ENCODE measurements around the gene LPIN2. TPM values are rescaled to one million over a fixed set of nuclear protein-coding genes. Genes with fewer than 3 reads are reported as not detected.

Gene LPIN2
- total RNA-seq, 1 donor: 43.7 TPM

DNA sequence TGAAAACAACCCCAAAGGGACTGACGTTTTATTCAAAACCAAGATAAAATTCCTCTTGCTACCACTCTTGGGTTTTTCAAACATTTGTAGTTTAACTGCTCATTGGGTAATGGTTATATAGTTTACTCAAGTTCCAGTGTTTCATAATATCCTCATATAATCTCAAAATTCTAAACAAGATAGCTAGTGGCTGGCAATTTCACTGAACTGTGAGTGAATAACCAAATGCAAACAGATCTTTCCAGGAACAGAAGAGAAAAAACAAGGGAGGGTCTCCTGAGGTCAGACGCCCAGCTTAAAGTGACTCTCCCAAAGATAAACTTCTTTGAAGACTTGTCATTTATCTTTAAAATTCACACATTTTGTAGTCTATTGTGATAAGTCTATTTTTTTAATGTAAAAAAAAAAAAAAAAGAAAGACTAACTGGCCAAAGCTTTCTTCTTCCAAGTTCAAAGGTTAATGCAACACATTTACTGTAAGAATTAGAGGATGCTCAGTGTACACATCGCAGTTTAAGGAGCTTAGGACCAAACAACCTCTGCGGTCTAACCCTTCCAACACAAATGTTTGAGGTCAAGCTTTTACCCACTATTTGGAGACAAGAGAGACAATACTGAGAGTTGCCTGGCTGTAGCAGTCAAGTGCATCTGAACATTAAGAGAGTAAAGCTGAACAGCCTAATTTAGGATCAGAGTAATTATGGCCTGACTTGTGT lies 26.6 kb downstream of the LPIN2 start:
- H3K4me3 ChIP-seq (ENCODE audit: low read depth, low read length): no peak overlapping the region
- TF ChIP-seq, protein P1, sequence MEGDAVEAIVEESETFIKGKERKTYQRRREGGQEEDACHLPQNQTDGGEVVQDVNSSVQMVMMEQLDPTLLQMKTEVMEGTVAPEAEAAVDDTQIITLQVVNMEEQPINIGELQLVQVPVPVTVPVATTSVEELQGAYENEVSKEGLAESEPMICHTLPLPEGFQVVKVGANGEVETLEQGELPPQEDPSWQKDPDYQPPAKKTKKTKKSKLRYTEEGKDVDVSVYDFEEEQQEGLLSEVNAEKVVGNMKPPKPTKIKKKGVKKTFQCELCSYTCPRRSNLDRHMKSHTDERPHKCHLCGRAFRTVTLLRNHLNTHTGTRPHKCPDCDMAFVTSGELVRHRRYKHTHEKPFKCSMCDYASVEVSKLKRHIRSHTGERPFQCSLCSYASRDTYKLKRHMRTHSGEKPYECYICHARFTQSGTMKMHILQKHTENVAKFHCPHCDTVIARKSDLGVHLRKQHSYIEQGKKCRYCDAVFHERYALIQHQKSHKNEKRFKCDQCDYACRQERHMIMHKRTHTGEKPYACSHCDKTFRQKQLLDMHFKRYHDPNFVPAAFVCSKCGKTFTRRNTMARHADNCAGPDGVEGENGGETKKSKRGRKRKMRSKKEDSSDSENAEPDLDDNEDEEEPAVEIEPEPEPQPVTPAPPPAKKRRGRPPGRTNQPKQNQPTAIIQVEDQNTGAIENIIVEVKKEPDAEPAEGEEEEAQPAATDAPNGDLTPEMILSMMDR (IDR thresholded peaks at IDR 0.05; ENCODE audit: insufficient read depth, low read length): no peak
- DNase-seq (ENCODE audit: low read depth): peak; percentile 57

DNA sequence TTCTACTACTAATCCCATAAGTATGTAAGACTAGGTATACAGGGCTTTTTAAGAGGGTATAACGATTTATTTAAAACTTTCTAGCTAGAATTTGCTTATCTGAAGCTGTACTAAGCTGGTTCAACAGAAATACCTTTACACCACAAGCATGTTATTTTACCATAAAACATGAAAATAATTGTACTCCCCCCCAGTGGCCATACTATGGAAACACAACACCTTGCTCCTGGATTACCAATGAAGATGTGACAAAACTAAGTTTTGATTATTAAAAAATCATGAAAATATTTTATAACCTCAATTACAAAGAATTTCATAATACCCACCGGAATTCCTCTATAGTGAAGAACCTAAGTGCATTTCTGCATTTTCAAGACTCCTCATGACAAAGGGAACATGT lies 27.3 kb downstream of the LPIN2 start:
- no peak overlapping the region for H3K4me3 ChIP-seq (ENCODE audit: low read depth, low read length)
- peak; percentile 68 for DNase-seq (ENCODE audit: low read depth)
- TF ChIP-seq, protein P1 (IDR thresholded peaks at IDR 0.05; ENCODE audit: insufficient read depth, low read length): peak; percentile 55

DNA sequence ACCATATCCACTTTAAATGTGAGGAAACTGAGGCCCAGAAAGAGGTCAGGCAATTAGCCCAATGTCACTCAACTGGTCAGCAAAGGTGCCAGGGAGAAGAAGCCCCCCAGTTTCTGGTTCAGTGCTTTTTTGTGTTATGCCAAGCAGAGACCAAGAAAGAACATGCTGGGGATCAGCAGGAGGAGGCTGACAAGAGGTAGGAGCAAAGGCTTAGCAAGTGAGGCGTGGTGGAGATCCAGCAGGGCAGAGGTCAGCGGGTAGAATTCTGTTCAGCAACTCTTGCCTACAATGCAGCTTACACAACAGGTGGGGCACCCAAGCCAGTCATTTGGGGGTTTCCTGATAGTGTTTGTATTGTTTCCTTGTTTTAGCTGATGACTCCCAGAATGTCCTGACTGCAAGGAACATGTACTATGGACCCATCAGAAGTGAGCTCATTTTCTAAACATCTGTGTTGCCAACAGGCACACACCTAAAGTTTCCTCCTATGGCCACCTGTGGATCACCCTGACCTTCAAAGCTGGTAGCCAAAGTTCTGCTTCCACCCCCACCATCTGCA lies 28.2 kb downstream of the LPIN2 start:
- DNase-seq (ENCODE audit: low read depth): no peak
- H3K4me3 ChIP-seq (ENCODE audit: low read depth, low read length): no peak overlapping the region
- TF ChIP-seq, protein P1 (IDR thresholded peaks at IDR 0.05; ENCODE audit: insufficient read depth, low read length): no peak

DNA sequence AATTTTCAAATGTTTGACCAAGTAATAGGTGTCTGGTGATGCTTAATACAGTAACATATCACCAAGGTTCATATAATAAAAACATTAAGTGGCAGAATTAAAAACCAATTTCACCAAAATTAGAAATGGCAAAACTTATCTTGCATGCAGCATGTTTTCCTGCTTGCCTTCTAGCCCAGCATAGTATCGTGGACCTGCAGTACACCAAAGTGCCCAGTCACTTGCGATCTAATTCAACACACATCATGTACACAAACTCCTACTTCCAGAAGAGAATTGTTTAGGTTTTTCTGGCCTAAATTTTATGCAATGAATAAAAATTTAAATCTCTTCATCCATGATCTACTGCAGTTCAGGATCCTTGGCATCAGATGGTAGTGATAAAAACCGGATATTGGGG lies 28.9 kb downstream of the LPIN2 start:
- TF ChIP-seq, protein P1 (IDR thresholded peaks at IDR 0.05; ENCODE audit: insufficient read depth, low read length): no peak
- no peak for DNase-seq (ENCODE audit: low read depth)
- H3K4me3 ChIP-seq (ENCODE audit: low read depth, low read length): no peak overlapping the region

DNA sequence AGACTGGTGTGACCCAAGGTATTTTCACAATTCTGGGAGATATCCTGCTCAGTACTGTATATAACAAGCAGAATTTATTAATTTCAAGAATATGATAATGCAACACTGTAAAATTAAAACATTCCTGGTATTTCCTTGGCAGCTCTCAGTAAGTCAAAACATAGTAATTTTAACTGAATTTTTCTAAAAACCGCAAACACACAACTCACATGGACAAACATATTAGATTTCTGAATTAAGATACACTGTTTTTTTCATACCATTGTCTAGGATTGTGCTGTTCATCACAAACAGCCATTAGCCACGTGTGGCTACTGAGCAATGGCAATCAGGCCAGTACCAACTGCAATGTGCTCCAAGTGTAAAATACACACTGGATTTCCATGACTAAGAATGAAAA lies 29.6 kb downstream of the LPIN2 start:
- H3K4me3 ChIP-seq (ENCODE audit: low read depth, low read length): no peak overlapping the region
- DNase-seq (ENCODE audit: low read depth): no peak
- TF ChIP-seq, protein P1 (IDR thresholded peaks at IDR 0.05; ENCODE audit: insufficient read depth, low read length): no peak

DNA sequence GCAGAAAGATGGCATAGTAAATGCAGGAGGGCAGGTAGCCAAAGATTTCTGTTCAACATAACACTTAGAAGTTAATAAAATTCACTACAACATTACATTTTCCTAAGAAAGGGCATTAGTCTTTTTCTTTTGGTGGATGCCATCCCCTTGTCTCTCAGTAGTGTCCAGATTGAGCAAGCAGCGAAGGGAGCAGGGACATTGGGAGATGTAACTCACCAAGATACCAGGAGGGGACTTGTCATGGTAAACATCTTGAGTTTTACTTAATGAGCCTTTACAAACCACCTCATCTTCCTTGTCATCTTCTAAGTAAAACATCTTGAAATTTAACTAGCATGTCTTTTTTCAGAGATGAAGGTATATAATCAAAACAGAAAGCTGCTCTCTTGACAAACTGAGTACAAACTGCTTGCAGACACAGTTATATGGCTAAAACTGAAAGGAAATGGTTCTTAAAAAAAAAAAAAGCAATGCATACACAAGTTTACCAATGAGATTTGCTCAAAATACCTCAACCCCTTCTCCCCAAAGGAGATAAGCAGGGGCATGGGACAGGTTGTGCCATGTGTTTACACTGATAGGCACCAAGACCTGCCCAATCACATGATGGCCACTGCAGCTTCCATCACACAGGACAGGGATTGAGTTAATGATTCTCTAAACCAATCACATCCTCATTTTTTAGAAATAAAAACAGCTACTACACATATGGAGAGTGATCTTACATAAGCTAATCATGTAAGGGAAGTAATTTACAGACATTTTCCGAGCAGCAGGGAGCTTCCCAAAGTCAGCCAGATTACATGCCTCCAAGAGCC lies 30.3 kb downstream of the LPIN2 start:
- TF ChIP-seq, protein P1 (IDR thresholded peaks at IDR 0.05; ENCODE audit: insufficient read depth, low read length): no peak
- peak overlapping the region; percentile 23 for H3K4me3 ChIP-seq (ENCODE audit: low read depth, low read length)
- no peak for DNase-seq (ENCODE audit: low read depth)

Measured in fibroblast of the aortic adventitia (primary cell).